H9 (cell line): ENCODE results near the gene HECTD2. TPM values are rescaled to one million over a fixed set of nuclear protein-coding genes. Genes with fewer than 3 reads are reported as not detected.

Experiments
- DNase-seq: peaks from one replicate; pipeline ENCODE4 v3.0.0-alpha.2; 2017
- H2AFZ ChIP-seq: one replicate; pipeline ENCODE4 v1.6.1; 2013; ENCODE audit warnings: mild to moderate bottlenecking, low read length, control low read depth, moderate library complexity
- H2AK5ac ChIP-seq: 2 replicates; pipeline ENCODE4 v1.6.1; 2013; ENCODE audit warnings: low read length, control low read depth, mixed read lengths; ENCODE audit not compliant: insufficient read length
- H2BK120ac ChIP-seq: one replicate; pipeline ENCODE4 v1.6.1; 2013; ENCODE audit warnings: low read depth, mild to moderate bottlenecking, low read length, control low read depth, inconsistent platforms; ENCODE audit not compliant: poor library complexity, severe bottlenecking
- H2BK12ac ChIP-seq: 2 replicates; pipeline ENCODE4 v1.6.1; 2013; ENCODE audit warnings: low read length, control low read depth, mixed read lengths, low read depth; ENCODE audit not compliant: insufficient read length
- H2BK15ac ChIP-seq: 2 replicates; pipeline ENCODE4 v1.6.1; 2013; ENCODE audit warnings: low read depth, low read length, control low read depth
- H2BK20ac ChIP-seq: one replicate; pipeline ENCODE4 v1.6.1; 2013; ENCODE audit warnings: low read depth, mild to moderate bottlenecking, low read length, control low read depth, inconsistent platforms; ENCODE audit not compliant: poor library complexity, severe bottlenecking
- H2BK5ac ChIP-seq: 2 replicates; pipeline ENCODE4 v1.6.1; 2013; ENCODE audit warnings: low read length, control low read depth, mixed read lengths; ENCODE audit not compliant: insufficient read length
- H3K14ac ChIP-seq: 2 replicates; pipeline ENCODE4 v1.6.1; 2013; ENCODE audit warnings: low read length, control low read depth; ENCODE audit not compliant: insufficient read depth
- H3K18ac ChIP-seq: 2 replicates; pipeline ENCODE4 v1.6.1; 2013; ENCODE audit warnings: low read depth, mild to moderate bottlenecking, mixed read lengths, low read length, control low read depth; ENCODE audit not compliant: insufficient read length
- H3K23ac ChIP-seq: 2 replicates; pipeline ENCODE4 v1.6.1; 2013; ENCODE audit warnings: low read length, control low read depth, mixed read lengths, low read depth; ENCODE audit not compliant: insufficient read length
- H3K23me2 ChIP-seq: 2 replicates; pipeline ENCODE4 v1.6.1; 2013; ENCODE audit warnings: low read depth, mild to moderate bottlenecking, mixed read lengths, low read length, control low read depth; ENCODE audit not compliant: insufficient read length, poor library complexity, severe bottlenecking
- H3K27ac ChIP-seq: 2 replicates; pipeline ENCODE4 v1.5.1; 2013; ENCODE audit warnings: low read length, control low read depth, mixed read lengths, low read depth; ENCODE audit not compliant: insufficient read length
- H3K27me3 ChIP-seq: 2 replicates; pipeline ENCODE4 v1.6.1; 2013; ENCODE audit warnings: low read length, control low read depth, inconsistent platforms; ENCODE audit not compliant: insufficient read depth
- H3K4ac ChIP-seq: 2 replicates; pipeline ENCODE4 v1.6.1; 2013; ENCODE audit warnings: low read depth, mild to moderate bottlenecking, control low read depth, inconsistent platforms, low read length, moderate library complexity
- H3K4me1 ChIP-seq: 2 replicates; pipeline ENCODE4 v1.6.1; 2013; ENCODE audit warnings: low read length, control low read depth, inconsistent platforms; ENCODE audit not compliant: insufficient read depth
- H3K4me2 ChIP-seq: 2 replicates; pipeline ENCODE4 v1.6.1; 2013; ENCODE audit warnings: low read length, control low read depth, mixed read lengths; ENCODE audit not compliant: insufficient read length, insufficient read depth
- H3K56ac ChIP-seq: 2 replicates; pipeline ENCODE4 v1.6.1; 2013; ENCODE audit warnings: low read depth, mild to moderate bottlenecking, mixed read lengths, low read length, control low read depth; ENCODE audit not compliant: insufficient read length
- H3K79me1 ChIP-seq: 2 replicates; pipeline ENCODE4 v1.6.1; 2013; ENCODE audit warnings: low read depth, mild to moderate bottlenecking, moderate library complexity, low read length, control low read depth, inconsistent platforms; ENCODE audit not compliant: insufficient read depth, poor library complexity, severe bottlenecking
- H3K79me2 ChIP-seq: 2 replicates; pipeline ENCODE4 v1.6.1; 2013; ENCODE audit warnings: low read length, control low read depth, inconsistent platforms; ENCODE audit not compliant: insufficient read depth
- H3K9ac ChIP-seq: 2 replicates; pipeline ENCODE4 v1.6.1; 2013; ENCODE audit warnings: low read length, control low read depth, mixed read lengths; ENCODE audit not compliant: insufficient read length; ENCODE audit errors: extremely low read depth
- H3K9me3 ChIP-seq: one replicate; pipeline ENCODE4 v1.6.1; 2013; ENCODE audit warnings: low read depth, low read length, inconsistent platforms; ENCODE audit not compliant: control insufficient read depth
- H3T11ph ChIP-seq: one replicate; pipeline ENCODE4 v1.6.1; 2013; ENCODE audit warnings: mild to moderate bottlenecking, low read length, control low read depth, inconsistent platforms
- H4K20me1 ChIP-seq: one replicate; pipeline ENCODE4 v1.6.1; 2013; ENCODE audit not compliant: control insufficient read depth, insufficient read length, insufficient read depth
- H4K5ac ChIP-seq: 2 replicates; pipeline ENCODE4 v1.6.1; 2013; ENCODE audit warnings: low read depth, mild to moderate bottlenecking, mixed read lengths, low read length, control low read depth; ENCODE audit not compliant: insufficient read length
- H4K8ac ChIP-seq: replicated peaks from 2 replicates; pipeline ENCODE4 v1.6.1; 2013; ENCODE audit warnings: low read length, control low read depth, mixed read lengths, low read depth; ENCODE audit not compliant: insufficient read length
- H4K91ac ChIP-seq: 2 replicates; pipeline ENCODE4 v1.6.1; 2013; ENCODE audit warnings: low read depth, mild to moderate bottlenecking, moderate library complexity, mixed read lengths, low read length, control low read depth; ENCODE audit not compliant: insufficient read length
- H3K27ac Mint-ChIP-seq, 3 experiments: 2 replicates in 2 of 3; 3 replicates in 1 of 3; pipeline ENCODE4 v1.8.0; 2020 to 2021; ENCODE audit warnings: mixed read lengths in 3 of 3, mild to moderate bottlenecking in 1 of 3, moderate library complexity in 1 of 3
- H3K27me3 Mint-ChIP-seq: 2 replicates; pipeline ENCODE4 v1.8.0; 2021; ENCODE audit warnings: low read depth, mild to moderate bottlenecking, moderate library complexity, mixed read lengths
- H3K36me3 Mint-ChIP-seq, 3 experiments: 2 replicates in 2 of 3; 3 replicates in 1 of 3; pipeline ENCODE4 v1.8.0; 2020 to 2021; ENCODE audit warnings: low read depth in 3 of 3, mixed read lengths in 3 of 3; ENCODE audit not compliant: insufficient read depth in 1 of 3
- H3K4me1 Mint-ChIP-seq, 2 experiments: 2 replicates each; pipeline ENCODE4 v1.8.0; 2020; ENCODE audit warnings: mixed read lengths in 2 of 2
- H3K4me3 Mint-ChIP-seq, 2 experiments: 2 replicates in 1 of 2; 3 replicates in 1 of 2; pipeline ENCODE4 v1.8.0; 2020 to 2021; ENCODE audit warnings: mild to moderate bottlenecking in 2 of 2, mixed read lengths in 2 of 2, moderate library complexity in 1 of 2
- H3K9me3 Mint-ChIP-seq, 2 experiments: 2 replicates in 1 of 2; 3 replicates in 1 of 2; pipeline ENCODE4 v1.8.0; 2020; ENCODE audit warnings: mild to moderate bottlenecking in 2 of 2, mixed read lengths in 2 of 2, moderate library complexity in 1 of 2
- WGBS: extraction: QIAGEN DNeasy Blood & Tissue Kit; methylation state at CpG from one replicate; pipeline ENCODE4 v1.1.7; 2013; ENCODE audit warnings: missing lambda C conversion rate, low lambda C conversion rate, mixed read lengths; ENCODE audit not compliant: insufficient read length; ENCODE audit errors: extremely low coverage; 5-methylcytosine and 5-hydroxymethylcytosine counted together
- total RNA-seq: library from RNA; stranded (reverse); gene quantifications from 2 replicates; pipeline ENCODE4 v1.2.1, GENCODE V29; 2021
- TF ChIP-seq, protein P1 (sequence below): fragments of 200-600 bp; sonication (generic); conservative IDR thresholded peaks from 3 replicates; pipeline ENCODE4 v1.8.0; 2021; ENCODE audit warnings: antibody characterized with exemption, mild to moderate bottlenecking

HECTD2 gene
- total RNA-seq, 1 experiment from 2014 or later = 13.4 TPM

DNA sequence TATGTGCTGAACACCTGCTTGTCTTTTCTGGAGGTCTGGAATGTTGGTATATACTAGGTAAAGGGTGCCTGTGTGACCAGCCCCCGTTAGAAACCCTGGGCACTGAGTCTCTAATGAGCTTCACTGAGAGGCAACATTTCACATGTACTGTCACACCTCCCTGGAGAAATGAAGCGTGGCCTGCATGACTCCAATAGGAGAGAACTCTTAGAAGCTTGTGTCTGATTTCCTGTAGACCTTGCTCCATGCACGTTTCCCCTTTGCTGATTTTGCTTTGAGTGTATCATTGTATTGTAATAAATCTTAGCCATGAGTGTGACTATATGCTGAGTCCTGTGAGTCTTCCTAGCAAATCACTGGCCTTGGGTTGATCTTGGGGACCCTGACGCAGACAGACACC is 139.9 kb downstream of the HECTD2 start:
- Histone ChIP-seq H3K9ac (no peak overlapping the region), H3K18ac (no peak overlapping the region), H3K4me1 (no peaks in the 10 kb centered on the region), H2BK15ac (no peak overlapping the region), H2BK5ac (no peak overlapping the region), H2BK12ac (no peak overlapping the region), H2AK5ac (no peak overlapping the region), H3K79me2 (no peaks in the 10 kb centered on the region), H4K5ac (no peak overlapping the region), H3K23me2 (no peaks in the 10 kb centered on the region), H2BK120ac (no peak overlapping the region), H3T11ph (no peak overlapping the region), H3K23ac (no peak overlapping the region), H3K79me1 (no peaks in the 10 kb centered on the region), H4K8ac (no peak overlapping the region), H3K4me2 (no peak overlapping the region), H3K56ac (no peak overlapping the region), H2AFZ (no peak overlapping the region), H4K20me1 (no peaks in the 10 kb centered on the region), H4K91ac (no peak overlapping the region), H3K4ac (no peak overlapping the region), H3K9me3 (no peaks in the 10 kb centered on the region), H2BK20ac (no peak overlapping the region), H3K14ac (no peak overlapping the region), H3K27ac (no peak overlapping the region), H3K27me3 (no peaks in the 10 kb centered on the region)
- no peaks in the 10 kb centered on the region for H3K36me3 Mint-ChIP-seq
- no CpG with 5 or more reads among the region's 4 CpGs for WGBS
- H3K4me3 Mint-ChIP-seq = no peak overlapping the region
- no peak for DNase-seq
- TF ChIP-seq, protein P1, sequence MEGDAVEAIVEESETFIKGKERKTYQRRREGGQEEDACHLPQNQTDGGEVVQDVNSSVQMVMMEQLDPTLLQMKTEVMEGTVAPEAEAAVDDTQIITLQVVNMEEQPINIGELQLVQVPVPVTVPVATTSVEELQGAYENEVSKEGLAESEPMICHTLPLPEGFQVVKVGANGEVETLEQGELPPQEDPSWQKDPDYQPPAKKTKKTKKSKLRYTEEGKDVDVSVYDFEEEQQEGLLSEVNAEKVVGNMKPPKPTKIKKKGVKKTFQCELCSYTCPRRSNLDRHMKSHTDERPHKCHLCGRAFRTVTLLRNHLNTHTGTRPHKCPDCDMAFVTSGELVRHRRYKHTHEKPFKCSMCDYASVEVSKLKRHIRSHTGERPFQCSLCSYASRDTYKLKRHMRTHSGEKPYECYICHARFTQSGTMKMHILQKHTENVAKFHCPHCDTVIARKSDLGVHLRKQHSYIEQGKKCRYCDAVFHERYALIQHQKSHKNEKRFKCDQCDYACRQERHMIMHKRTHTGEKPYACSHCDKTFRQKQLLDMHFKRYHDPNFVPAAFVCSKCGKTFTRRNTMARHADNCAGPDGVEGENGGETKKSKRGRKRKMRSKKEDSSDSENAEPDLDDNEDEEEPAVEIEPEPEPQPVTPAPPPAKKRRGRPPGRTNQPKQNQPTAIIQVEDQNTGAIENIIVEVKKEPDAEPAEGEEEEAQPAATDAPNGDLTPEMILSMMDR = no peak
- H3K27ac Mint-ChIP-seq = no peak overlapping the region
- H3K9me3 Mint-ChIP-seq = no peaks in the 10 kb centered on the region
- peaks cover 5 to 7% of the 10 kb centered on the region in 2 experiments for H3K4me1 Mint-ChIP-seq
- peaks cover 5% of the 10 kb centered on the region for H3K27me3 Mint-ChIP-seq
